NCI-H2171 (cell line): Measurements from ENCODE around the gene BTBD2.
"Not testable (repeated sequence)": the region's sequence is repeated elsewhere in the genome, so short reads cannot be mapped to it uniquely, and the experiment has no call there.

Experiments
- DNase-seq: peaks from one replicate; lab custom pipeline; 2025; lab: John Stamatoyannopoulos, UW

The BTBD2 gene

DNA sequence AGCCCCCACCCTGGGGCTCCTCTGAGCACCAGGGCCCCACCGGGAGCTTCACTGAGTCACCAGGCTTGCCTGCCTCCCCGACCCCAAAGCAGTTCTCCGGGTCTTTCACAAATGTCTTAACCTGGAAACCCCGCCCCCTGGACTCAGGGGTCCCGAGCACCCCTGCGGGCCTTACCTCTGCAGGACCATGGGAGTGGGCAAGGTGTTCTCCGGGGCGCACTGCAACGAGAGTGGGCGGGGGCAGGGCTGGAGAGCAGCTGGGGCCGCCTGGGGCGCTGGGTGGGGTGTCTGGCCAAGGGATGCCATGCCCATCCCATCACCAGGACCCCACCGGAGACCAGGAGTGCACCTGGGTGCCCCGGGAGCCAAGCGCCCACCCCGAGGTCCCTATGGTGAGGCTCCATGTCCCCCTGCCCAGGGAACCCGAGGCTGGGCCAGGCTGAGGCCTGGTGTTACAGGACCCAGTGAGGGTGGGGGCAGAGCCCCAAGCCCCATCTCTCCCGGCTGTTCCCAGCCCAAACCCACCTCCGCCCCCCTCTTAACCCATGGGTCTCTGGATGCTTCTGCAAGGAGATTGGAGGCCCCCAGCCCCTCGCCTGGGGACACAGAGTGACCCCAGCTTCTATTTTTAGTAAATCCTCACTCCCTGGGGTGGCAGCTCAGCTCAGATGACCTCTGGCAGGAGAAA, 24.6 kb upstream of the BTBD2 start:
- no peak for DNase-seq

DNA sequence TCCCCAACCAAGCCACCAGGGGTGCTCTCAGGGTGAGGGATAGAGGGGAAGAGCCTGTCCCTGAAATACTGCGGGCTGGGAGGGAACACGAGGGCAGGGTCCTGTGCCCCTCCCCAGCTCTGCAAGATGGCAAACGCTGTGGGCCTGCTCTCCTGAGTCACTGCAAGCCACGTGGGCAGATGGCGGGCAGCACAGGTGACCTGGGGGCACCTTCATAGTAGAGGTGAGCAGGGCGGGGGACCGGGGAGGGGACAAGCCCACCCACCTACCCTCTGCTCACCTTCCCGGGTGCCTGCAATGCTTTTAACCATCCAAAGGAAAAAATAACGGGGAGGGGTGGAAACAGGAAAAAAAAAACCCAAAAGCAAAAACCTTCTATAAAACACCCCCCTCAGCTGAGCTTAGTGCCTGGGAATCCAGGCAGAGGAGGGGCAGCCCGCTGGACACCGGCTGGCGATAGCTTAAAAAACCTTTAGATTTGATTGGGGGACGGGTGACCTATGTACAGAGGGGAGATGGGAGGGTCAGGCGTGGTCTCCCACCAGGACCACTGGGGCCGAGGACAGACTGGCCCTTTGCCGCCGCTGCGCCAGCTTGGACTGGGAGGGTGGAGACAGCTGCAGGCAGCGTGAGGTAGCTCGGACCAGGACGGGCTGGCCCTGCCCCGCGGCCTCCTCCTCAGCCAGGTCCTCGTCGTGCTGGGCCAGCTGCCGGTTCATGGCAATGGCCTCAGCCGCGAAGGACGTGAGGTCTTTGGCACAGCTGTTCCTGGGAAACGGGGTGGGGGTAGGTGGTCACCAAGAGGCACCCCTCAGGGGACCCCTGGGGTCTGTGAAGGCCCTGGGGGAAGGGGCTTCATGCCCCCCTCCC, 23.8 kb upstream of the BTBD2 start:
- no peak for DNase-seq

DNA sequence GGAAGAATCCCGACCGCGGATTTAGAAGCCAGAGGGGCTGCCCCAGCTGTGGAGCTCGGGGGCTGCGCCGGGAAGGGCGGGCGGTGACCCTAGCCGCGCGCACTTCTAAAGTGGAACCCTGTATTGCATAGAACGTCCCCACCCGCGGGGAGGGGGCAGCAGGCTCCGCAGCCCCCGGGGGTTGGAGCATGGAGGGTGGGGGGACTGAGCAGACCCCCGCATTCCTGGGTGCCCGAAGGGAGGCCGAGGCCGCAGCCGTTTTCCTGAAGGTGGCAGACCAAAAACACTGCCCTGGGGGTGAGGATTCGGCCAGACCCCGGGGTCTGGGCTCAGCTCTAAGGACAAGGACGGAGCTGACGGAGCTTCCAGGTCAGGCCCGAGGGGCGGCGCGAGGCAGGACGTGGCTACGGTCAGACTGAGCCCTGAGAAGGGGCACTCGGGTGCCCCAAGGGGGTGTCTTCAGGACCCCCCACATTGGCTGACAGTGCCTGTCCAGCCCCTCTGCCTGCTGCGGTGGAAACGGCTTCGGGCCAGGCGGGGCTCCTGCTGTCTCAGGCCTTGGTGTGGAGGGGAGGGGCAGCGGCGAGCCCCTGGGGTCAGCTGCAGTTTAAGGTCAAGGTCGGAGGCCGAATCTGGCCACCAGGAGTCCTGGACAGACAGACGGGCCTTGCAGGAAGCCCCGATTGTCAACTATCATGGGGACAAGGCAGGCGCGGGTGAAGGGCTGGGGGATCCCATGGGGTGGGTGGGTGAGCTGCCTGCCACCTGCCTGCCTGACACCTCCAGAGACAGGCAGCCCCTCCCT, 23.0 kb upstream of the BTBD2 start:
- DNase-seq = no peak

GRCh38 chr19:2037651-2038255, 22.2 kb upstream of the BTBD2 start:
- DNase-seq = no peak

DNA sequence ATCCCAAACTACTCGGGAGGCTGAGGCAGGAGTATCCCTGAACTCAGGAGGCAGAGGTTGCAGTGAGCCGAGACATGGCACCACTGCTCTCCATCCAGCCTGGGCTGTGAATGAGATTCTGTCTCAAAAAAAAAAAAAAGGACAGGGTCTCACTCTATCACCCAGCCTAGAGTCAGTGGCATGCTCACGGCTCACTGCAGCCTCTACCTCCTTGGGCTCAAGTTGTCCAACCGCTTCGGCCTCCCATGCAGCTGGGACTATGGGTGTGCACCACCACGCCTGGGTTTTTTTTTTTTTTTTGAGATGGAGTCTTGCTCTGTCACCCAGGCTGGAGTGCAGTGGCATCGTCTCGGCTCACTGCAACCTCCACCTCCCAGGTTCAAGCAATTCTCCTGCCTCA, 20.9 kb upstream of the BTBD2 start:
- no peak for DNase-seq

DNA sequence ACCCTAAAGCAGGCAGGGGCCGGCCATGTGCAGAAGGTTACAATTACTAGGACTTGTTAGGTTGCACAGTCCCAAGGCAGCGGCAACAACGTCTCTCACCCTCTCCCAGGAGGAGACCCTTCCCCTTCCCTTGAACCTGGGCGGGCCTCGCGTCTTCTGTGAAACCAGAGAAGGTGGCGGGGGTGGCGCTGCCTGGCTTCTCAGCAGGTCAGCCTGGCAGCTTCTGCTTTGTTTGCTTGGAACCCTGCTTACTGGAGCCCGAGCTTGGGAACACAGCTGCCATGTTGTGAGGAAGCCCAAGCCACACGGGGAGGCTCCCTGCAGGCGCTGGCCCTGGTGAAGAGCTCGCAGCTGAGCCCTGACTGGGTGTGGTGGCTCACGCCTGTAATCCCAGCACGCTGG, 20.1 kb upstream of the BTBD2 start:
- no peak for DNase-seq

- DNase-seq = no peak
These were observed 19.4 kb upstream of the BTBD2 start for GRCh38 chr19:2034729-2035589.

GRCh38 chr19:2034253-2034652, 18.7 kb upstream of the BTBD2 start:
- DNase-seq = not testable (repeated sequence)

DNA sequence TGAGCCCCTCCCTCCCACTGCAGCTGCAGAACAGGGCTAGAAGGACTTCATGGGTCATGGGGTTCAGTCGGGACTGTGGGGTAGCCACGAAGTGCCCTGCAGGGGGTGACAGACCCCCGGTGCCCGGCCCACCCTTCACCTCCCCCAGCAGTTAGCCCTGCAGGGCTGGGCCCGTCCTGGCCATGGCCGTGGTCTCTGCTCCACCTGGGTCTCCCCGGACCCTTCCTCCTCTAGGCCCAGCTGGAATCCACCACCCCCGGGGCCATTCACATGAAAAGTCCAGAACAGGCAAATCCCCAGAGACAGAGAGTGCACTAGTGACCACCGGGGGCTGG, 18.3 kb upstream of the BTBD2 start:
- no peak for DNase-seq

GRCh38 chr19:2033115-2033824, 17.8 kb upstream of the BTBD2 start:
- no peak for DNase-seq

DNA sequence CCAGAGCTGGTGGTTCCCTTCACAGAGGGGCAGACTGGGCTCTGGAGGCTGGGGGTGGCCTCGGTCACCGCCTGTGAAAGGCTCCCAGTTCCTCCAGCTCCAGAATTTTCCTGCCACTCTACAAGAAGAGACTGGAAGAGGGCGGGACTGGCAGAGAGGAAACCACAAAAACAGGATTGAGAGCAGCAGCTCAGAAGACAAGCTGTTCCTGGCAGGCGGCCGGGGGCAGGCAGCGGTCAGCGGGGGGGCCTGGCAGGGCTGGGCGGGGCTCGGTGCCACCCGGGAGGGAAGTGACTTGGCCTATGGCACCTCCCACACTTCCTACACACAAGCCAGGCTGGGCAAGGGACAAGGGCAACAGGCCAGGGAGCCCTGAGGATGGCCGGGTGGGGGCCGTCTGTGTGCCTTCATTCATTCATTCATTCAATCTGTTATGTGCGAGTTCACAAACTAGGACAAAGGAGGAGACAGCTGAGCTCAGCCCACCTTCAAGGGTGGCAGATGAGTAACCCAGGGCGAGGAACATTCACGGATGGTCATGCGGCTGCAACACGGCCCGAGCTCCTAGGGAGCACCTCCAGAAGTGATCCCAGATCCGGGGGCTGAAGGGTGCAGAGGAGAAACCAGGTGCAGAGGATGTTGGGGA, 16.9 kb upstream of the BTBD2 start:
- peak; percentile 68 for DNase-seq

GRCh38 chr19:2027361-2027760, 11.8 kb upstream of the BTBD2 start:
- no peak for DNase-seq

DNA sequence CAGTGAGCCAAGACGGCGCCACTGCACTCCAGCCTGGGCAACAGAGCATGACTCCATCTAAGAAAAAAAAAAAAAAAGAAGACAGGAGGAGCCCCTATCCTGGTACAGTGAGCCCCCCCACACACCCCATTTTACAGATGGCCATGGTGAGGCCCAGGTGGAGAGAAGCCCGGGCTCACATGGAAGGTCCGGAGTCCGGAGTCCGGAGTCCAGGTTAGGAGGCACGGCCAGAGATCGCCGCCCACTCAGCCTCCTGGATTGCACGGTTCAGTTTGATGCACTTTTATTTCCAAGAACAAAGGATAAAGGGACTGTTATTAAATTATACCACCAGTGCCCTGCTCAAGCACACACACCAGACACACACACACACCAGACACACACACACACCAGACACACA, 11.3 kb upstream of the BTBD2 start:
- DNase-seq = no peak

DNA sequence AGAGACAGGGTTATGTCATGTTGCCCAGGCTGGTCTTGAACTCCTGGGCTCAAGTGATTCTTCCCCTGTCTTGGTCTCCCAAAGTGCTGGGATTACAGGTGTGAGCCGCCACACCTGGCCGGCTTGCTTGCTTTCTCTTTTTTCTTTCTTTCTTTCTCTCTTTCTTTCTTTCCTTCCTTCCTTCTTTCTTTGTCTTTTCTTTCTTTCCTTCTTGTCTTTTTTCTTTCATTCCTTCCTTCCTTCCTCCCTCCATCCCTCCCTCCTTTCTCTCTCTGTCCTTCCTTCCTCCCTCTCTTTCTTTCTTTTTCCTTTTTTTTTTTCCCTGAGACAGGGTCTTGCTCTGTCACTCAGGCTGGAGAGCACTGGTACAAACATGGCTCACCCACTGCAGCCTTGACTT, 6.8 kb upstream of the BTBD2 start:
- no peak for DNase-seq

DNA sequence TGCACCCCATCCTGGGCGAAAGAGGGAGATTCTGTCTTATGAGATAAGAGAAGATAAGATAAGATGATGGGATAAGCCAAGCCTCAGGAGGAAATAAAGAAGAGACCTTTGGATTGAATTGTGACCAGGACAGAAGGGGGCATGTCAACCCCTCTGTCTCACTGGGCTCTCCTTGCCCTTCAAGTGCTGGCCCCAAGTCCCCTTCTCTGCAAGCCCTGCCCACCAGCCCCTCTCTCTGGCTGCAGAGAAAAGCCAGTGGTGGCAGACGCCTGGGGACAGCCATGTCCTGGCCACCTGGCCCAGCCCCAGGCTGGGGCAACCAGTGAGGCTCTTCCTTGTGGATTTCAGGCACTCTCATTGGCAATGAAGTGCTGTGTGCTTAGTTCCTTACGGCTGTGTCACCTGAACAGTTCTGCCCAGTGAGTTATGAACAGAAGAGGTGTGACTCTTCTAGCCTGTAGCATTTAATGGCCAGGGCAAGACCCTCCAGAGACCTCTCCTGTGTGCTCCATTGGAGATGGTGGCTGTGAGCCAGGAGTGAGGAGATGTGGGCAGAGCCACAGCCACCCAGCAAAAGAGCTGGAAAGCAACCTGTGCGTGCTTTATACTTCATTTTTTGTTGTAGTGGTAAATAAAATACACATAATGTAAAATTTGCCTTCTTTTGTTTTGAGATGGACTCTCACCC, 6.1 kb upstream of the BTBD2 start:
- no peak for DNase-seq

DNA sequence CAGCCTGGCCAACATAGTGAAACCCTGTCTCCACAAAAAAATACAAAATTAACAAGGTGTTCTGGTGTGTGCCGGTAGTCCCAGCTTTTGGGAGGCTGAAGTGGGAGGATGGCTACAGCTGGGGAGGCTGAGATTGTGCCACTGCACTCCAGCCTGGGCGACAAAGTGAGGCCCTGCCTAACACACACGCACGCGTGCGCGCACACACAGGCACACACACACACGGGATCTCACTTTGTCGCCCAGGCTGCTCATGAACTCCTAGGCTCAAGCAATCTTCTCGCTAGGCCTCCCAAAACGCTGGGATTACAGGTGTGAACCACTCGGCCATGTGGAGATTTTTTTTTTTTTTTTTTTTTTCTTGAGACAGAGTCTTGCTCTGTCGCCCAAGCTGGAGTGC, 3.2 kb upstream of the BTBD2 start:
- DNase-seq = no peak

GRCh38 chr19:2016041-2016807, 710 bp upstream of the BTBD2 start:
- DNase-seq = peak; percentile 79

DNA sequence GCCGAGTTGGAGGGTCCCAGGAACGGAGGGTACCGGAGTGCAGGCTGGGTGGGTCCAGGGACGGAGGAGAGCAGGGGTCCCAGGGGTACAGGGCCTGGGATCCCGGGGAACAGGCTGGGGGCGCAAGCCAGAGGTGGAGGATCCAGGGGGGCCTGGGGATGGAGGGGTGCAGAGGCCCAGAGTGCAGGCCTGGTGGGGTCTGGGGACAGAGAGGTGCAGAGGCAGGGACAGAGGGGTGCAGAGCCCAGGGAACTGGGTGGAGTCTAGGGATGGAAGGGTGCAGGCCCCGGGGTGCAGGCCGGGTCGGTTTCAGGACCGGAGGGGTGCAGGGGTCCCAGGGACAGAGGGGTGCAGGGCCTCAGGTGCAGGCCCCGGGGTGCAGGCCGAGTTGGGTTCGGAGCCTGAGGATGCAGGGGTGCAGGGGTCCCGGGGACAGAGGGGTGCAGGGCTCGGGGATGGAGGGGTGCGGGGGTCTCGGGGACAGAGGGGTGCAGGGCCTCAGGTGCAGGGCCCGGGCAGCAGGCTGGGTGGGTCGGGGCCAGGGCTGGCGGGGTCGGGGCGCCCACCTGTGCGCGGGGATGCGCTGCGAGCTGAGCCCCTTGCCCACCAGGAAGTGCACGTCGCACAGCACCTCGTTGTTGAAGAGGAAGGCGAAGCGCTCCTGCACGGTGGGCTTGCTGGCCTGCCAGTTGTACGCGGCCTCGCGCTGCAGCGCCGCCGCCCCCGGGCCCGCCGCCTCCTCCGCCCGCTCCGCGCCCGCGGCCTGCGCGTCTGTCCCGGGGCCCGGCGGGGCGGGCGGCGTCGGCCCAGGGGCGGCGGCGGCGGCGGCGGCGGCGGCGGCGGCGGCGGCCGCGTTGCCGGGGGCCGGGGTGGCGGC, 545 bp downstream of the BTBD2 start:
- peak; percentile 31 for DNase-seq
